HG03439 (cell line): ENCODE data around the gene GNL2.
"Not testable (repeated sequence)": the region's sequence is repeated elsewhere in the genome, so short reads cannot be mapped to it uniquely, and the experiment has no call there.

Source experiments
- ATAC-seq: cut with Tn5 transposase; IDR thresholded peaks from one replicate; pipeline ENCODE4 v1.9.1; 2021; ENCODE audit warnings: mild to moderate bottlenecking, moderate library complexity; ENCODE audit not compliant: unreplicated experiment

Gene GNL2

GRCh38 chr1:37609002-37609401, 13.3 kb upstream of the GNL2 start:
- no peak for ATAC-seq

DNA sequence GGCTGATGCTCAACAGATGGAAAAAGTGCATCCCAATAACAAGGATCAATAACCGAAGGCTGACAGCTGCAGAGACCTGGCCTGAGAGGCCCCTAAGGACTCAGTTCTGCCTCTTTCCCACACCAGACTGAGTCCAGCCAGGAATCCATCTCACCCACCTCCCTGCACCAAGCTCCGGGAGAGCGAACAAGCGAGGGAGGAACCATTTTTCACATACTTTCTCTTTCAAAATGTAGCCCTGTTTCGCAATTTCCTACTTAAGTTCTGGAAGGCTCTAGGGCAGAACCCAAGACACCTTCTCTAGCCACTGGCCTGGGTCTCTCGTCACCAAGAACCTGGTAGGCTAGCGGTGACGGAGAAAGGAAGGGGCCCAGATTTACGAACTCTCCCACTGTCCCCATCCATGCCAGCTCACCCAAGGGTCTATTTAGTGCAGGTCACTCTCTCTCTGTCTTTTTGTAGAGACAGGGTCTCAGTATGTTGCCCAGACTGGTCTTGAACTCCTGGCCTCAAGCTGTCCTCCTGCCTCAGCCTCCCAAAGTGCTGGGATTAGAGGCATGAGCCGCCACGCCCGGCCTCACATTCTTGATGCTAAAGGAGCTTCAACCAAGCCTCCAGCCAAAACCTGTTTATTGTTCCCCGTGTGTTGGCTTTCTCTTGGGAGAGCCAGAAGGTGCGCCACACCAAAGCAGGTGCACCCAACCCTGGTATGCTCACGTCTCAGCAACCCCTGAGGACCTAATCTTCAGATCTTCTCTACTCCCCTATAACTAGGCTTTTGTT, 10.9 kb upstream of the GNL2 start:
- ATAC-seq: no peak

- ATAC-seq: no peak
These were observed 10.2 kb upstream of the GNL2 start for GRCh38 chr1:37605806-37606474.

GRCh38 chr1:37605061-37605650, 9.4 kb upstream of the GNL2 start:
- no peak for ATAC-seq

GRCh38 chr1:37602750-37603694, 7.3 kb upstream of the GNL2 start:
- no peak for ATAC-seq

DNA sequence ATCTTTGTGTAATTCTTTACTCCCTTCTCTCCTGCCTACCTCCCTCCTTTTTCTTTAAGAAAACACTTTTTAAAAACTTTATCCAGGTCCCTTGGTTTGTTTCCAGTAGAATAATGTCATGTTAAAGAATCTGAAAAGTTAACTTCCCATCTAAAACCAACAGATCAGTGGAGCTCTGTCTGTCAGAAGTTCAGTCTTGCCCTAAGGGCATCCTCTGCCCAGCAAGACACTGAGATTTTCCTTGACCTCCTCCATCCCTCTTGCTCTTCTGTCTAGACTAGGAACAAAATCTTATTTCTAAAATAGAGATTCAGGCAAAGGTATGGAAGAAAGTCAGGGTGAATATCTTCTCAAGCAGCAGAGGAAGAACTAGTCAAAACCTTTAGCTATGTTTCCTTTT, 5.7 kb upstream of the GNL2 start:
- no peak for ATAC-seq

- no peak for ATAC-seq
These were observed 4.2 kb upstream of the GNL2 start for GRCh38 chr1:37599940-37600339.

GRCh38 chr1:37596182-37596667, 488 bp upstream of the GNL2 start:
- peak; percentile 5 for ATAC-seq

GRCh38 chr1:37593726-37594125, 2.0 kb downstream of the GNL2 start:
- ATAC-seq: no peak

DNA sequence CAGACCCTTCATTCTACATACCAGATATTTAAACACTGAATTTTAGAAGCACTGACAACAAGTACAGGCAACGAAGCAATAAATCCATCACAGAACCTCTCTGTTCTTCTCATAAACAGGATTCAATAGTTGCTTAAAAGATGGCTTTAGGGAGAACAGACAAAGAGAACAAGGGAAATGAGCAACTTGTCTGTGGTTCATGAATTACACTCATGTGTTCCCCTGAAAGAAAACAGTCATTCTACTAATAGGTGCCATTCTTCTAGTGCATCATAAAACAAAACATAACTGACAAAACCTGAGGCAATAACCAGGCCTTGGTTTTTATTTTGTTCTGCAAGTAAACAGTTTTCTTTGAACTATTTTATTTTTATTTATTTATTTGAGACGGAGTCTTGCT, 6.8 kb downstream of the GNL2 start:
- ATAC-seq: no peak

DNA sequence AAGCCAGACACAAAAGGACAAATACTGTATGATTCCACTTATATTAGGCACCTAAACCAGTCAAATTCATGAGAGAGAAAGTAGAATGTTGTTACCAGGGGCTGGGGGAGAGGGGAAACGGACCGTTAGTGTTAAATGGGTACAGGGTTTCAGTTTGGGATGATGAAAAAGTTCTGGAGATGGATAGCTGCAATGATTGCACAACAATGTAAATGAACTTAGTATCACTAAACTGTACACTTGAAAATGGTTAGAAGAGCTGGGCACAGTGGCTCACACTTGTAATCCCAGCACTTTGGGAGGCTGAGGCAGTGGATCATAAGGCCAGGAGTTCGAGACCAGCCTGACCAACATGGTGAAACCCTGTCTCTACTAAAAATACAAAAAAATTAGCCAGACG, 11.2 kb downstream of the GNL2 start:
- not testable (repeated sequence) for ATAC-seq

DNA sequence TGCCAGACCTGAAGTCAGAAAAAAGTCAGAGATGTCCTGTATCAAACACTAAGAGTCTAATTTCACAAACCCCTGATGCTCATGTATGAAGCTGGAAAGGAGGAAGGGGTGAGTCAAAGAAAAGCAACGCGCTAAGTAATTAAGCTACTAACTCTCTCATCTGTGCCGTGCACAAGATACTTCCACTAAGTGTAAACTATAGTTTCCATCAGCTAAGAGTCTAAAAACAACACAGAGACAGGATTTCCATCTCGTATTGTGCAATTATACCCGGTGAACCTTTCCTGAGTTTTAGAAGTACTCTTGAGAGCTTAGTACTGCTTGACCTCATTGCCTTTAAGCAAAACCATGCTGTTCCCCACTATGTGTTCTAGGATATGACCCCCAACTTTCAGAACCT, 20.0 kb downstream of the GNL2 start:
- no peak for ATAC-seq

GRCh38 chr1:37574834-37575480, 20.8 kb downstream of the GNL2 start:
- no peak for ATAC-seq

- no peak for ATAC-seq
These were observed 25.0 kb downstream of the GNL2 start for GRCh38 chr1:37570528-37571334.

DNA sequence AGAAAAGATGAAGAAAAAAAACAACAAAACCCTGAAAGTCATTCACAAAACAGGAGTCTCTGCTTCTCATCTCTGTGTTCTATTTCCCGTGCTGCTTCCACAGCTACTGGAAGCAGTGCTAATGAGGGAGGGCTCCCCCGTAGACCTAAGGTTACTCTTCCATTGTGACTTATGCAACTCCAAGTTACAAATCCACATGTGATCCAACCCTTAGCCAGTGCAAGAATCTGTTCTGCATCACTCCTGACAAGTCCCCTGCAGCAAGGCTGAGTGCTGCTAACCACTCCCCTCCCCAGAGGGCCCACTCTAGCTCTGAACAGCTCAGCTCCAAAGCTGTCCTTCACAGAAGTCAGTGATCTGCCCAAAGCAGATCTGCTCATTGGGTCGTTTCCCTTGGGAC, 28.7 kb downstream of the GNL2 start:
- no peak for ATAC-seq

- ATAC-seq: no peak
These were observed 30.8 kb downstream of the GNL2 start for GRCh38 chr1:37564892-37565291.

DNA sequence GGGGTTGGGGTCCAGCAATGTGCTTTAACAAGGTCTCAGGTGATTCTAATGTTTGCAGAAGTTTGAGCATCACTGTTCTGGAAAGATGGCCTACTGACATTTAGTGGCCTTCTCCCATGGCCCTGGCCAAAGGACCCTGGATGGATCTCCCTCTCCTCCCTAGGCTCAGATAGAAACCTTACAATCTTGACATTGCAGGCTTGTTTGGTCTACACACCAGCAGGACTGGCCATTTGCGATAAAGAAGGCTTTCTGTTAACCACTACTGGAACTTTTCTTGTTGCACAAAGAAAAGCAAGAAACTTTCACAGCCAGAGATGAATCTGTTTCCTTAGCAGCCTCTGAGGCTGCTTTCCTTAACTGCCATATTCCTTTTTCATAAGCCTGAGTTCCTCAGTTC, 32.8 kb downstream of the GNL2 start:
- no peak for ATAC-seq

GRCh38 chr1:37561133-37562132, 34.3 kb downstream of the GNL2 start:
- ATAC-seq: no peak
